Type B pancreatic cell (in vitro differentiated cells): Measurements from ENCODE around the gene ZNF574. TPM values are rescaled to one million over a fixed set of nuclear protein-coding genes. Genes with fewer than 3 reads are reported as not detected.

Experiments used
- DNase-seq: peaks from one replicate; pipeline ENCODE4 v3.0.0; 2021; ENCODE audit warnings: mixed read lengths; ENCODE audit not compliant: unreplicated experiment; ENCODE audit errors: extremely low spot score
- H3K27ac Mint-ChIP-seq: 2 replicates; pipeline ENCODE4 v1.8.0; 2021; ENCODE audit warnings: mild to moderate bottlenecking, mixed read lengths
- H3K27me3 Mint-ChIP-seq: 2 replicates; pipeline ENCODE4 v1.8.0; 2021; ENCODE audit warnings: mixed read lengths
- H3K36me3 Mint-ChIP-seq: 2 replicates; pipeline ENCODE4 v1.8.0; 2021; ENCODE audit warnings: mixed read lengths
- H3K4me1 Mint-ChIP-seq: one replicate; pipeline ENCODE4 v1.8.0; 2021; ENCODE audit warnings: mixed read lengths; ENCODE audit not compliant: unreplicated experiment
- H3K4me3 Mint-ChIP-seq: 2 replicates; pipeline ENCODE4 v1.8.0; 2021; ENCODE audit warnings: mild to moderate bottlenecking, mixed read lengths
- H3K9me3 Mint-ChIP-seq: 2 replicates; pipeline ENCODE4 v1.8.0; 2021; ENCODE audit warnings: mixed read lengths
- total RNA-seq: library from RNA; stranded (reverse); gene quantifications from 2 replicates; pipeline ENCODE4 v1.2.1, GENCODE V29; 2021; ENCODE audit warnings: low replicate concordance
- TF ChIP-seq, protein P1 (sequence below): fragments of 200-600 bp; sonication (generic); conservative IDR thresholded peaks from 2 replicates; pipeline ENCODE4 v1.5.0; 2021; ENCODE audit warnings: antibody characterized with exemption, mild to moderate bottlenecking

The ZNF574 gene
- total RNA-seq, 1 donor from 2014 or later: 20.1 TPM

DNA sequence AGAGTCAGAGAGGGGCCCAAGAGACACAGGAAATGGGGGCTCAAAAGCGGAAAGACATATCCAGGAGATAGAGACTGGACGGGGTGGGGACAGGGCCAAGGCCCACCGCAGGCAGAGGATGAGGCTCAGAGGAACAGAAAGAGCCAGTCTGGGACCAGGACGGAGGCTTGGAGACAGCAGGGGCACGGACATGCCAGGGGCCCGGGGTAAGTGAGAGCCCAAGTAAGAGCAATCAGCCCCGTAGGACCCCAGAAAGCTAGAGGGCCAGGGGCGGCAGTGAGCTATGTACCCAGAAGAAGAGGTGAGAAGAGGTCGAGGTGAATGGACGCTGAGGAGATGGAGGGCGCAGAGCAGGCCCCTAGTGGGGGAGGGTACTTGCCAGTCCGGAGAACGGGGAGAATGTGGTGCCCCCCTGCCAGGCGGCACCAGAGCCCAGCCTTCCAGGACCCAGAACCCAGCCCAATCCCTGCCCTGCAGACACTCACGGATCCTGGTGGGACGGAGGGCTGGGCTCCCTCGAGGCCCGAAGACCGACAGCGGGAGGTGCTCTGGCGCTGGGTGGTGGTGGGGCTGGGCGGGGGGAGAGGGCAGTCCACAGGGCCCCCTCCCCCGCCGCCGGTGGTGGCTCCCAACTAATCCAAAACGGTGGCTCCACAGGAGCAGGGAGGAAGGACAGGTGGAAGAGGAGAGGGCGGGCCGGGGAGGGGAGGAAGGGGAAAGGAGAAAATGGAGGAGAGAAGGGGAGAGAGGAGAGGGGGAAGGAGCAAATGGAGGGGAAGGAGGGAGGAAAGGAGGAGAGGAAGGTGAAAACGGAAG, 7.0 kb upstream of the ZNF574 start:
- H3K4me1 Mint-ChIP-seq: no peaks in the 10 kb centered on the region
- H3K4me3 Mint-ChIP-seq: no peak overlapping the region
- peaks cover 26% of the 10 kb centered on the region for H3K27me3 Mint-ChIP-seq
- H3K9me3 Mint-ChIP-seq: no peaks in the 10 kb centered on the region
- DNase-seq: no peak
- H3K36me3 Mint-ChIP-seq: no peaks in the 10 kb centered on the region
- H3K27ac Mint-ChIP-seq: no peak overlapping the region
- TF ChIP-seq, protein P1, sequence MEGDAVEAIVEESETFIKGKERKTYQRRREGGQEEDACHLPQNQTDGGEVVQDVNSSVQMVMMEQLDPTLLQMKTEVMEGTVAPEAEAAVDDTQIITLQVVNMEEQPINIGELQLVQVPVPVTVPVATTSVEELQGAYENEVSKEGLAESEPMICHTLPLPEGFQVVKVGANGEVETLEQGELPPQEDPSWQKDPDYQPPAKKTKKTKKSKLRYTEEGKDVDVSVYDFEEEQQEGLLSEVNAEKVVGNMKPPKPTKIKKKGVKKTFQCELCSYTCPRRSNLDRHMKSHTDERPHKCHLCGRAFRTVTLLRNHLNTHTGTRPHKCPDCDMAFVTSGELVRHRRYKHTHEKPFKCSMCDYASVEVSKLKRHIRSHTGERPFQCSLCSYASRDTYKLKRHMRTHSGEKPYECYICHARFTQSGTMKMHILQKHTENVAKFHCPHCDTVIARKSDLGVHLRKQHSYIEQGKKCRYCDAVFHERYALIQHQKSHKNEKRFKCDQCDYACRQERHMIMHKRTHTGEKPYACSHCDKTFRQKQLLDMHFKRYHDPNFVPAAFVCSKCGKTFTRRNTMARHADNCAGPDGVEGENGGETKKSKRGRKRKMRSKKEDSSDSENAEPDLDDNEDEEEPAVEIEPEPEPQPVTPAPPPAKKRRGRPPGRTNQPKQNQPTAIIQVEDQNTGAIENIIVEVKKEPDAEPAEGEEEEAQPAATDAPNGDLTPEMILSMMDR: no peak

DNA sequence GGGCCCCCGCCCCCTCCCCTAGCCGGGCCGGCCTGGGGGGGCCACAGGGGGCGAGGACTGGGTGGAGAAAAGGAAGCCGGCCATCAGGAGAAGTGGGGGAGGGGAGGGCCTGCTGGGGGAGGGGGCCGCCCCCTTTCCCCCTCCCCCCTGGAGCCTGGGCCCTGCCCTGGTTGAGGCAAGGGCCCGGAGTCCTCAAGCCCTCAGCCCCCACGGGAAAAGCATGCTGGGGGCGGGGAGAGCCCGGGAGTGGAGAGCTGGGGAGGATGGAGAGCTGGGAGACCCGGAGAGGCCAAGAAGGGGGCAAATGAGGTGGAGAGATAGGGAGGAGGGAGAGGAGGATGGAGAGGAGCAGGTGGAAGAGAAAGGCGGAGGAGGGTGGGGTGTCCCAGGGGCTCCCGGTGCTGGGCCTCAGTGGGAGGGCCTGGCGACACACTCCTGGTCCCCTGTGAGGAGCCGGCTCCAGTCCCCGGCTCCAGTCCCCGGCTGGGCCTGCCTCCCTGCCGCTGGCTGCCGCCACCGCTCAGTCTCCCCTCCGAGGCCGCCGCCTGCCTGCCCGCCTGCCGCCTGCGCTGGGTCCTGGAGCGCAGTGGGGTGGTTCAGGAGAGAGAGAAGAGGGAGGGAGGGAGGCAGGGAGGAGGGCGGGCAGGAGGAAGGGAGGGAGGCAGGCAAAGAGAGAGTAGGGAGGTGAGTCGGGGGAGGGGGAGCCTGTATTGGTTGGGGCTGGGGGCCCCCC, 6.2 kb upstream of the ZNF574 start, which contains the start of gene GRIK5:
Gene GRIK5, minus strand, starts transcription at position 588 of the 733 bp plus-strand sequence. CDS start 4,436 bp downstream, outside the sequence.
- no peaks in the 10 kb centered on the region for H3K9me3 Mint-ChIP-seq
- no peak within 1 kb of the TSS for H3K4me3 Mint-ChIP-seq
- H3K27me3 Mint-ChIP-seq: peaks cover 22% of the 10 kb centered on the region
- H3K27ac Mint-ChIP-seq: peak within 1 kb of the TSS; percentile 7
- DNase-seq: no peak
- no peaks in the 10 kb centered on the region for H3K4me1 Mint-ChIP-seq
- TF ChIP-seq, protein P1: no peak
- no peaks in the 10 kb centered on the region for H3K36me3 Mint-ChIP-seq

DNA sequence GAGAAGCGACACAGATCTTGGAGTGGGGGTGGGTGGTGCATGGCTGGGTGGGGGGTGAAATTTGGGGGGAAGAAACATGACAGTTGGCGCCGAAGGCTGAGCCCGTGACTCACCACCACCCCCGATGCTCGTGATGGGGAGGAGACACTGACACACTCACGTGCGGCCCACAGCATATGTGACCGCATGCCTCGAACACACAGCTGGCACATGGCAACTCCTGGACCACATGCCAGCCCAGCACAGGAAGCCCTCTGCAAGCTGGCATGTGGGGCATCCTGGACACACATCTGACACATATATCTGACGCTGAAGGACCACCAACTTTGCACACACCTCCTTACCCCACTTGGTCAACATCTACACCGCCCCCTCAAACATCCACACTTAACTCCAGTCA, 4.7 kb upstream of the ZNF574 start:
- Mint-ChIP-seq H3K27ac (no peak overlapping the region), H3K36me3 (no peaks in the 10 kb centered on the region), H3K27me3 (peaks cover 22% of the 10 kb centered on the region), H3K4me3 (no peak overlapping the region), H3K4me1 (peaks cover 9% of the 10 kb centered on the region), H3K9me3 (no peaks in the 10 kb centered on the region)
- TF ChIP-seq, protein P1: no peak
- DNase-seq: no peak

DNA sequence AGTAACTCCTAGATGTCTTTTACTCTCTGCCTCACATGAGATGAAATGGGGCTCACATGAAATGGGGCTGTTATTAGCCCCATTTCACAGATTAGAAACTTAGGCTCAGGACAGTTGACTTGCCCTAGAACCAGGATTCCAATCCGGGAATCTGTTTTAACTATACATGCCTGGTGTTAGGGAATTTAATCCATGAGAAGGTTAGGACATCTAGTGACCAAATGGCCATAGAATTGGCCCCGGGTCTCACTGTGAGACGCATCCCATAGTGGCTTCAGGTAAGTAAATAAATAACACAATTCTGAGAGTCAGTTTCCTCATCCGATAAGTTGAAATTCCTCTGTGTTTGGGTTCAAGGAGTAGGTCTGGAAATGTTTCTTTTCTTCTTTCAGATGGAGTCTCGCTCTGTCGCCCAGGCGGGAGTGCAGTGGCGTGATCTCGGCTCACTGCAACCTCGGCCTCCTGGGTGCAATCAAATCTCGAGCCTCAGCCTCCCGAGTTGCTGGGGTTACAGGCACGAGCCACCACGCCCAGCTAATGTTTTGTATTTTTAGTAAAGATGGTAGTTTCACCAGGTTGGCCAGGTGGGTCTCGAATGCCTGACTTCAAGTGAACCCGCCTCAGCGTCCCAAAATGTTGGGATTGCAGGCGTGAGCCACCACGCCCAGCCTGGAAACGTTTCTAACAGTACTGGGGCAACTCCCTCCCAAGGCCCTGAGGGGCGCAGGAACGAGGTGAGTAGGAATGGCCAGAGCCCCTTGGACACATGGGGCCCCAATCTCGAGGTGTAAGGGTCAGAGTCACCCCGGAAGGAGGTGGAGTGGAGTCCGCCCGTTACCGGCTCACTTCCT, 1.2 kb upstream of the ZNF574 start:
- TF ChIP-seq, protein P1: no peak
- H3K36me3 Mint-ChIP-seq: peaks cover 16% of the 10 kb centered on the region
- H3K4me1 Mint-ChIP-seq: peaks cover 25% of the 10 kb centered on the region
- peak overlapping the region; percentile 98 for H3K4me3 Mint-ChIP-seq
- peak overlapping the region; percentile 100 for H3K27ac Mint-ChIP-seq
- DNase-seq: no peak
- peaks cover 22% of the 10 kb centered on the region for H3K27me3 Mint-ChIP-seq
- no peaks in the 10 kb centered on the region for H3K9me3 Mint-ChIP-seq

DNA sequence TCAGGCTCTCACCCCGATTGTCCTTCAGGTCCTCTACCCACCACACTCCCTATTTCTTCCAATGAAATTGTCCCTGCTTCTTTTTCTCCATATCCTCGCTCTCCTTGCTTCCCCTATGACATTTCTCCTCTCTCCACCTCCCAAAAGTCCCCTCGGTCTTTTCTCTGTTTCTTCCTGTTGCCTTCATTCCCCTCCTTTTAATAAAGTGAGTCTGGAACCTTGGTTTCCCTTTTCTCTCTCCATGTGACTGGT, 676 bp upstream of the ZNF574 start:
- peaks cover 20% of the 10 kb centered on the region for H3K27me3 Mint-ChIP-seq
- TF ChIP-seq, protein P1: no peak
- H3K9me3 Mint-ChIP-seq: no peaks in the 10 kb centered on the region
- no peak for DNase-seq
- H3K36me3 Mint-ChIP-seq: peaks cover 16% of the 10 kb centered on the region
- H3K4me3 Mint-ChIP-seq: peak overlapping the region; percentile 98
- peaks cover 25% of the 10 kb centered on the region for H3K4me1 Mint-ChIP-seq
- H3K27ac Mint-ChIP-seq: peak overlapping the region; percentile 100
